GM12873 (cell line): ENCODE data around the gene KRTAP2-2.
"Not testable (repeated sequence)": the region's sequence is repeated elsewhere in the genome, so short reads cannot be mapped to it uniquely, and the experiment has no call there.

Source experiments
- TF ChIP-seq, protein P1 (sequence below): IDR thresholded peaks from 2 replicates; pipeline ENCODE4 v1.5.1; 2012; ENCODE audit warnings: low read depth, mild to moderate bottlenecking, moderate library complexity, low read length, control low read depth; ENCODE audit not compliant: insufficient read depth; ENCODE audit errors: missing control alignments

Gene KRTAP2-2

DNA sequence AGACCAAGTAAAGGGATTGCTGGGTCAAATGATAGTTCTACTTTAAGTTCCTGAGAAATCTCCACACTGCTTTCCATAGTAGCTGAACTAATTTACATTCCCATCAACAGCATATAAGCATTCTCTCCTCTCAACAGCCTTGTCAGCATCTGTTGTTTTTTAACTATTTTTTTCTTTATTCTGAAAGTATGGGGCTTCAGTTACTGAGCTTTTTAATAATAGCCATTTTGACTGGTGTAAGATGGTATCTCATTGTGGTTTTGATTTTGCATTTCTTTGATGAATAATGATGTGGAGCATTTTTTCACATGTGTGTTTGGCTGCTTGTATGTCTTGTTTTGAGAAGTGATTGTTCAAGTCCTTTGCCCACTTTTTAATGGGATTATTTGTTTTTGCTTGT lies 2.5 kb downstream of the KRTAP2-2 start:
- TF ChIP-seq, protein P1, sequence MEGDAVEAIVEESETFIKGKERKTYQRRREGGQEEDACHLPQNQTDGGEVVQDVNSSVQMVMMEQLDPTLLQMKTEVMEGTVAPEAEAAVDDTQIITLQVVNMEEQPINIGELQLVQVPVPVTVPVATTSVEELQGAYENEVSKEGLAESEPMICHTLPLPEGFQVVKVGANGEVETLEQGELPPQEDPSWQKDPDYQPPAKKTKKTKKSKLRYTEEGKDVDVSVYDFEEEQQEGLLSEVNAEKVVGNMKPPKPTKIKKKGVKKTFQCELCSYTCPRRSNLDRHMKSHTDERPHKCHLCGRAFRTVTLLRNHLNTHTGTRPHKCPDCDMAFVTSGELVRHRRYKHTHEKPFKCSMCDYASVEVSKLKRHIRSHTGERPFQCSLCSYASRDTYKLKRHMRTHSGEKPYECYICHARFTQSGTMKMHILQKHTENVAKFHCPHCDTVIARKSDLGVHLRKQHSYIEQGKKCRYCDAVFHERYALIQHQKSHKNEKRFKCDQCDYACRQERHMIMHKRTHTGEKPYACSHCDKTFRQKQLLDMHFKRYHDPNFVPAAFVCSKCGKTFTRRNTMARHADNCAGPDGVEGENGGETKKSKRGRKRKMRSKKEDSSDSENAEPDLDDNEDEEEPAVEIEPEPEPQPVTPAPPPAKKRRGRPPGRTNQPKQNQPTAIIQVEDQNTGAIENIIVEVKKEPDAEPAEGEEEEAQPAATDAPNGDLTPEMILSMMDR, result no peak

DNA sequence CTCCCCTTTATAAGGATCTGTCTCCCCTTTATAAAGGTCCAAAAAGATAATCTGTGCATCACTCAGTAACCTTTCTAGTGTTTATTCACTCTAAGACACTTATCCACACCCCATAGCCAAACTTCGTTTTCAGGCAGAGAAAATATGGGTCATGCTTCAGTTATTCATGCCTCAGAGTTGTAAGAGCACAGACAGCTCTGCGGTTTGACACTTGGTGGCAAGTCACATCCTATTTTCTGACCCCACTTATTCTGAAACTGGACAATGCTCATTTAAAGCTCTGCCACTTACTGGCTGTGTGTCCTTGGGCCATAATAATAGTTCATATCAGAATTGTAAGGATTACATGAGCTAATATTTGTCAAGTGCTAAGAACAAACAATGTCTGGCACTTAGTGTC lies 5.9 kb downstream of the KRTAP2-2 start:
- TF ChIP-seq, protein P1, result no peak

DNA sequence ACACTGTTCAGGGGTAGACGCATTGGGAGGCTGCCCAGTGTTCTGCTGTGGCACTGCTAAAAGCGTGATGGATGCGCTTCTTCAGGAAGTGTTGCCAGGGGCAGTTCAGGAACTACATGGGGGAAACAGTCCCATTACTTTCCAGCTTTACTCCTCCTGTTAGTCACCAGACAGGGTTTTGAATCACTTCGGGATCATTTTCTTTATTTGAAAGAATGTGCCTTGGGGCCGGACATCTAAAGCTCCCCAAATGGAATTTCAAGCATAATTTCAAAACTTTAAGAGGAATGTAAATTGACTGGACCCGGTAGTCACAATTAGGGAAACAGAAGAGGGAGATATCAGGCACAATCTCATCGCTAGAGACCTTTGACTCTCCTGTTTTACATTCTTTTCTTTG lies 6.6 kb downstream of the KRTAP2-2 start:
- TF ChIP-seq, protein P1, result no peak

- TF ChIP-seq, protein P1, result not testable (repeated sequence)
These were observed 8.1 kb downstream of the KRTAP2-2 start, which contains the start of gene KRTAP2-1 for GRCh38 chr17:41046735-41047465. Gene KRTAP2-1, minus strand, starts transcription at chr17:41047316. Its CDS starts 49 bp downstream, at chr17:41047267.

DNA sequence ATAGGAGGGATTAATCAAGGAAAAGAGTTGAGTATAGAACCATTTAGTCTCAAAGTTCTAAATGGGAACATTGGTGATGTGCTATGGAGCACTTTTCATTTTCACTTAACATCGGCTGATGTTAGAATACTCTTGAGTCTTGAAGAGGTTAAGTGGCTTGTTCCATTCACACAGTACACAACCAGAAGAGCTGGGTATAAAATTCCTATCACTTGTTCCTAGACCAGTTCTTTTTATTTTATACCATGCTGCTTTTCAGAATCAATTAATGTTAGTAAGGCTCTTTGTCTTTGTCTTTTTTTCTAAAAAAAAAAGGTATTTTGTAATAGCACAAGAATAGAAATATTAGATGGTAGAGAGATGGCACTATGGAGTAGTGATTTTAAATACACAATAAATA lies 12.1 kb downstream of the KRTAP2-2 start:
- TF ChIP-seq, protein P1, result no peak

DNA sequence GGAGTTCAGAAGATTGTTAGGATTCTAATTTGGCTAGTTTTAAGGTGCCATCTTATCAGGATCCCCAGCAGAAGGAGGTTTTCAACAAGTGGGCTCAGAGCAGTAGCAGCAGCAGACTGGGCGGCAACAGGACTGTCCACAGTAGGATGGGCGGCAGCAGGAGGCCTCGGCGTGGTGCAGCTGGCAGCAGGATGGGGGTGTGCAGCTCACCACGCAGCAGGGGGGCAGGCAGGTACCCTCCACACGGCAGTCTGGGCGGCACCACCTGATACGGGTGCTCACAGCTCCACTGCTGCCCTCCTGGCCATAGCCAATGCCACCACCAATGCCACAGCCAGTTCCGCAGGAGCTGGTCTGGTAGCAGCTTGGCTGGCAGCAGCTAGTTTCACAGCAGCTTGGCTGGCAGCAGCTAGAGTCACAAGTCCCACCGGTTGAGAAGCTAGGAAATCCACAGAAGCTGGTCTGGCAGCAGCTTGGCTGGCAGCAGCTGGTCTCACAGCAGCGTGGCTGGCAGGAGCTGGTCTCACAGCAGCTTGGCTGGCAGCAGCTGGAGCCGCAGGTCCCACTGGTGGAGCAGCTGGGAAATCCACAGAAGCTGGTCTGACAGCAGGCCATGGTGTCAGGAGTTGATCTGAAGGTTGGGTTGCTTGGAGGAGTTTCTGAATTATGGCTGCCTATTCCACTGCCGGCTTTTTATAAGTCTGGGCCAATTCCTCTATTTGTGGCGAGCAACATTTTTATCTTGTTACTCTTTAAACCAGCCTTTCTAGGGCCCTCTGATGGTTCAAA lies 14.1 kb downstream of the KRTAP2-2 start, which contains the start of gene KRTAP1-1:
Gene KRTAP1-1 (minus strand): TSS at position 668 of the 789 bp plus-strand sequence. CDS start 53 bp downstream, at position 615.
- TF ChIP-seq, protein P1, result not testable (repeated sequence)

GRCh38 chr17:41037853-41038350 lies 17.1 kb downstream of the KRTAP2-2 start:
- TF ChIP-seq, protein P1, result no peak
